Inflammatory macrophage treated with lipopolysaccharide for 1 hour (primary cell): Measurements from ENCODE around the gene CDC42EP2.
A peak's percentile ranks its signal among the peaks of the same experiment; 100 is the strongest.
"Not testable (repeated sequence)": the region's sequence is repeated elsewhere in the genome, so short reads cannot be mapped to it uniquely, and the experiment has no call there.

ENCODE experiments used
- DNase-seq, 2 donors: peaks; one replicate each; pipeline ENCODE4 v3.0.0-alpha.2; 2020 to 2022

The CDC42EP2 gene

GRCh38 chr11:65321828-65322485 lies 7.3 kb downstream of the CDC42EP2 start:
- DNase-seq, result no peak

- DNase-seq, result no peak
Measured at GRCh38 chr11:65323813-65324212, 9.1 kb downstream of the CDC42EP2 start.

GRCh38 chr11:65325435-65325834 lies 10.8 kb downstream of the CDC42EP2 start:
- no peak for DNase-seq

GRCh38 chr11:65327021-65327420 lies 12.4 kb downstream of the CDC42EP2 start:
- DNase-seq, result no peak

- DNase-seq, result no peak
Measured at GRCh38 chr11:65329478-65329877, 14.8 kb downstream of the CDC42EP2 start.

- peak; percentile 76 to 99 for DNase-seq
Measured at GRCh38 chr11:65329944-65330403, 15.3 kb downstream of the CDC42EP2 start.

- DNase-seq, result no peak
Measured at GRCh38 chr11:65330544-65330943, 15.9 kb downstream of the CDC42EP2 start.

GRCh38 chr11:65332591-65332990 lies 17.9 kb downstream of the CDC42EP2 start:
- DNase-seq, result not testable (repeated sequence)

- no peak for DNase-seq
Measured at GRCh38 chr11:65334696-65335295, 20.1 kb downstream of the CDC42EP2 start.

GRCh38 chr11:65338676-65339075 lies 24.0 kb downstream of the CDC42EP2 start:
- DNase-seq, result no peak

GRCh38 chr11:65340226-65340625 lies 25.6 kb downstream of the CDC42EP2 start:
- DNase-seq, result no peak

GRCh38 chr11:65341856-65342255 lies 27.2 kb downstream of the CDC42EP2 start:
- peak in 1 of 2 donors; percentile 61 for DNase-seq

- DNase-seq, result no peak
Measured at GRCh38 chr11:65351511-65351910, 36.8 kb downstream of the CDC42EP2 start.

GRCh38 chr11:65352783-65353182 lies 38.1 kb downstream of the CDC42EP2 start:
- peak in 1 of 2 donors; percentile 54 for DNase-seq

- DNase-seq, result no peak
Measured at GRCh38 chr11:65353376-65353775, 38.7 kb downstream of the CDC42EP2 start.

- DNase-seq, result no peak
Measured at GRCh38 chr11:65353900-65354264, 39.2 kb downstream of the CDC42EP2 start.

GRCh38 chr11:65354265-65355012 lies 39.8 kb downstream of the CDC42EP2 start, which contains the start of gene TIGD3:
TSS of gene TIGD3 (plus strand) at chr11:65354751. CDS start at chr11:65355809, 1,058 bp downstream.
- DNase-seq, result peak; percentile 91 to 97

GRCh38 chr11:65355013-65355775 lies 40.5 kb downstream of the CDC42EP2 start:
- DNase-seq, result no peak

GRCh38 chr11:65355776-65356393 lies 41.2 kb downstream of the CDC42EP2 start:
- DNase-seq, result no peak

GRCh38 chr11:65356394-65356972 lies 41.8 kb downstream of the CDC42EP2 start:
- no peak for DNase-seq

- DNase-seq, result no peak
Measured at GRCh38 chr11:65357856-65358356, 43.2 kb downstream of the CDC42EP2 start.
